Neural progenitor cell (in vitro differentiated cells): ENCODE data around the gene ARNT2. TPM values are rescaled to one million over a fixed set of nuclear protein-coding genes. Genes with fewer than 3 reads are reported as not detected.

Source experiments
- DNase-seq: peaks from one replicate; pipeline ENCODE4 v3.0.0-alpha.2; 2016; ENCODE audit warnings: low spot score
- H2AFZ ChIP-seq: fragments of 200-600 bp; sonication (generic); replicated peaks from 2 replicates; pipeline ENCODE4 v1.6.1; 2016; ENCODE audit warnings: antibody characterized with exemption
- H3F3A ChIP-seq: fragments of 200-600 bp; sonication (generic); 2 replicates; pipeline ENCODE4 v1.6.1; 2016; ENCODE audit warnings: antibody characterized with exemption, low read depth
- H3K27ac ChIP-seq: fragments of 200-600 bp; sonication (generic); 2 replicates; pipeline ENCODE4 v1.5.1; 2016; ENCODE audit warnings: mild to moderate bottlenecking
- H3K27me3 ChIP-seq: fragments of 200-600 bp; sonication (generic); 2 replicates; pipeline ENCODE4 v1.6.1; 2016; ENCODE audit warnings: mild to moderate bottlenecking, moderate library complexity
- H3K36me3 ChIP-seq: fragments of 200-600 bp; sonication (generic); 2 replicates; pipeline ENCODE4 v1.5.1; 2016
- H3K4me1 ChIP-seq: fragments of 200-600 bp; sonication (generic); 2 replicates; pipeline ENCODE4 v1.6.1; 2016; ENCODE audit warnings: mixed run types
- H3K4me2 ChIP-seq: fragments of 200-600 bp; sonication (generic); 2 replicates; pipeline ENCODE4 v1.6.1; 2016
- H3K4me3 ChIP-seq: fragments of 200-600 bp; sonication (generic); 2 replicates; pipeline ENCODE4 v1.5.1; 2016
- H3K79me2 ChIP-seq: fragments of 200-600 bp; sonication (generic); 2 replicates; pipeline ENCODE4 v1.6.1; 2016; ENCODE audit warnings: low read depth
- H3K9ac ChIP-seq: fragments of 200-600 bp; sonication (generic); 2 replicates; pipeline ENCODE4 v1.6.1; 2016
- H3K9me3 ChIP-seq: fragments of 200-600 bp; sonication (generic); 2 replicates; pipeline ENCODE4 v1.5.1; 2016; ENCODE audit warnings: low read depth
- H4K20me1 ChIP-seq: fragments of 200-600 bp; sonication (generic); 2 replicates; pipeline ENCODE4 v1.6.1; 2016; ENCODE audit warnings: low read depth
- H3K27ac Mint-ChIP-seq: 3 replicates; pipeline ENCODE4 v1.8.0; 2021; ENCODE audit warnings: mixed read lengths
- H3K27me3 Mint-ChIP-seq: 2 replicates; pipeline ENCODE4 v1.8.0; 2022; ENCODE audit warnings: low read depth, mild to moderate bottlenecking, inconsistent platforms, moderate library complexity, mixed read lengths; ENCODE audit not compliant: insufficient read depth
- H3K36me3 Mint-ChIP-seq: 3 replicates; pipeline ENCODE4 v1.8.0; 2021; ENCODE audit warnings: mixed read lengths
- H3K4me1 Mint-ChIP-seq: 3 replicates; pipeline ENCODE4 v1.8.0; 2021; ENCODE audit warnings: mixed read lengths
- H3K4me3 Mint-ChIP-seq: 3 replicates; pipeline ENCODE4 v1.8.0; 2021; ENCODE audit warnings: mild to moderate bottlenecking, moderate library complexity, mixed read lengths
- H3K9me3 Mint-ChIP-seq: 3 replicates; pipeline ENCODE4 v1.8.0; 2020; ENCODE audit warnings: mixed read lengths
- EZH2 ChIP-seq: fragments of 200-600 bp; sonication (generic); IDR thresholded peaks from 2 replicates; pipeline ENCODE4 v1.6.1; 2017; ENCODE audit warnings: antibody characterized with exemption, mild to moderate bottlenecking, moderate library complexity
- EZH2phosphoT487 ChIP-seq: fragments of 200-600 bp; sonication (generic); IDR thresholded peaks from 2 replicates; pipeline ENCODE4 v1.6.1; 2017; ENCODE audit warnings: antibody characterized with exemption
- total RNA-seq: library from RNA; depleted of rRNA; stranded (reverse); fragments of >200 nt; gene quantifications from 2 replicates; pipeline ENCODE4 v1.2.3, GENCODE V29; 2015; ENCODE audit warnings: low replicate concordance
- TF ChIP-seq, protein P1 (sequence below): fragments of 200-600 bp; sonication (generic); IDR thresholded peaks from 2 replicates; pipeline ENCODE4 v1.5.1; 2017; ENCODE audit warnings: antibody characterized with exemption, mild to moderate bottlenecking

The ARNT2 gene
- total RNA-seq, 1 donor from 2014 or later: 15.7 TPM

DNA sequence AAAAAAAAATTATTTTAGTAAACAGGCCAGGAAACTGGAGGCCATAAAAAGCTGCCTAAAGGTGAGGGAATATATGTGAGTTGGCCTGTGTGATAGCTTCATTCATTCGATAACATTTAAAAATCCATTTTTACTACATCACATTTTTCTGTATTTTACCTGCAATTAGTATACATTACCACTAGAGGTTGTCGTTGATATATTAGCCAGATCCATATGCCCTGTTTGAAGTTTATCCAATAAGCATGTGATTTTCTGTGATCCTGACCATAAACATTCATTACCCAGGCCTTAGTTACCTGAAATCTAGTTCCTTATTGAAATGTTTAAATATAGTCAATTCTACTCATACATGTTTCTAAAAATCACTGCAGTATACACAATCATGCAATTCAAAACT is 71.4 kb downstream of the ARNT2 start:
- Histone ChIP-seq H3K4me3 (no peak overlapping the region), H3K4me2 (no peak overlapping the region), H2AFZ (no peak overlapping the region), H4K20me1 (no peaks in the 10 kb centered on the region), H3K79me2 (no peaks in the 10 kb centered on the region), H3K27ac (no peak overlapping the region), H3K4me1 (peaks cover 20% of the 10 kb centered on the region), H3K27me3 (no peaks in the 10 kb centered on the region), H3F3A (peaks cover 26% of the 10 kb centered on the region), H3K9ac (no peak overlapping the region), H3K9me3 (no peaks in the 10 kb centered on the region), H3K36me3 (peaks cover 6% of the 10 kb centered on the region)
- H3K27me3 Mint-ChIP-seq: no peaks in the 10 kb centered on the region
- no peak overlapping the region for H3K27ac Mint-ChIP-seq
- no peak overlapping the region for H3K4me3 Mint-ChIP-seq
- peaks cover 36% of the 10 kb centered on the region for H3K4me1 Mint-ChIP-seq
- DNase-seq: no peak
- no peak for TF ChIP-seq EZH2
- TF ChIP-seq, protein P1, sequence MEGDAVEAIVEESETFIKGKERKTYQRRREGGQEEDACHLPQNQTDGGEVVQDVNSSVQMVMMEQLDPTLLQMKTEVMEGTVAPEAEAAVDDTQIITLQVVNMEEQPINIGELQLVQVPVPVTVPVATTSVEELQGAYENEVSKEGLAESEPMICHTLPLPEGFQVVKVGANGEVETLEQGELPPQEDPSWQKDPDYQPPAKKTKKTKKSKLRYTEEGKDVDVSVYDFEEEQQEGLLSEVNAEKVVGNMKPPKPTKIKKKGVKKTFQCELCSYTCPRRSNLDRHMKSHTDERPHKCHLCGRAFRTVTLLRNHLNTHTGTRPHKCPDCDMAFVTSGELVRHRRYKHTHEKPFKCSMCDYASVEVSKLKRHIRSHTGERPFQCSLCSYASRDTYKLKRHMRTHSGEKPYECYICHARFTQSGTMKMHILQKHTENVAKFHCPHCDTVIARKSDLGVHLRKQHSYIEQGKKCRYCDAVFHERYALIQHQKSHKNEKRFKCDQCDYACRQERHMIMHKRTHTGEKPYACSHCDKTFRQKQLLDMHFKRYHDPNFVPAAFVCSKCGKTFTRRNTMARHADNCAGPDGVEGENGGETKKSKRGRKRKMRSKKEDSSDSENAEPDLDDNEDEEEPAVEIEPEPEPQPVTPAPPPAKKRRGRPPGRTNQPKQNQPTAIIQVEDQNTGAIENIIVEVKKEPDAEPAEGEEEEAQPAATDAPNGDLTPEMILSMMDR: peak; percentile 23
- peaks cover 55% of the 10 kb centered on the region for H3K36me3 Mint-ChIP-seq
- H3K9me3 Mint-ChIP-seq: peaks cover 9% of the 10 kb centered on the region

DNA sequence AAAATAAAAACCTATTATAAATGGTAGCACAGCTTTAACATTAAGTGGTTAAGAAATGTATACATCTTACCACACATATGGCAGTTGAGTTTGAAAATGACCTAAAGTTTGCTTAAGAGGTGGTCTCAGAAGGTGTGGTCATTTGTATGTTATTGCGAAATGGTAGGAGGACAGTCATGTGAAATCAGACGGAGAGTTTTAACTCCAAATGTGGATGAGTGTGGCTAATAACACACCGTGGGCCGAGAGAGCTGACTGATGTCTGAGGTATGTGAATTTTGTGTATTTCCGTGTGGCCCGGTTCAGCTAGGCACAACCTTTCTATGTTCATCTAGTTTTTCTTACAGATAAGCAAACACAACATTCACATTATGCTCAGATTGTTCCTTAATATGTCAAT is 71.9 kb downstream of the ARNT2 start:
- no peaks in the 10 kb centered on the region for H3K79me2 ChIP-seq
- no peaks in the 10 kb centered on the region for H3K27me3 Mint-ChIP-seq
- peaks cover 9% of the 10 kb centered on the region for H3K9me3 Mint-ChIP-seq
- DNase-seq: no peak
- no peak overlapping the region for H3K27ac Mint-ChIP-seq
- TF ChIP-seq, protein P1: no peak
- no peak for TF ChIP-seq EZH2
- no peak overlapping the region for H3K9ac ChIP-seq
- no peak overlapping the region for H3K4me3 Mint-ChIP-seq
- no peak overlapping the region for H3K4me3 ChIP-seq
- peaks cover 20% of the 10 kb centered on the region for H3K4me1 ChIP-seq
- H3K36me3 Mint-ChIP-seq: peaks cover 55% of the 10 kb centered on the region
- H3K27ac ChIP-seq: no peak overlapping the region
- H2AFZ ChIP-seq: no peak overlapping the region
- H3K4me1 Mint-ChIP-seq: peaks cover 37% of the 10 kb centered on the region
- H3K4me2 ChIP-seq: no peak overlapping the region
- H4K20me1 ChIP-seq: no peaks in the 10 kb centered on the region
- peaks cover 26% of the 10 kb centered on the region for H3F3A ChIP-seq
- peaks cover 2% of the 10 kb centered on the region for H3K36me3 ChIP-seq
- H3K9me3 ChIP-seq: no peaks in the 10 kb centered on the region
- no peaks in the 10 kb centered on the region for H3K27me3 ChIP-seq

DNA sequence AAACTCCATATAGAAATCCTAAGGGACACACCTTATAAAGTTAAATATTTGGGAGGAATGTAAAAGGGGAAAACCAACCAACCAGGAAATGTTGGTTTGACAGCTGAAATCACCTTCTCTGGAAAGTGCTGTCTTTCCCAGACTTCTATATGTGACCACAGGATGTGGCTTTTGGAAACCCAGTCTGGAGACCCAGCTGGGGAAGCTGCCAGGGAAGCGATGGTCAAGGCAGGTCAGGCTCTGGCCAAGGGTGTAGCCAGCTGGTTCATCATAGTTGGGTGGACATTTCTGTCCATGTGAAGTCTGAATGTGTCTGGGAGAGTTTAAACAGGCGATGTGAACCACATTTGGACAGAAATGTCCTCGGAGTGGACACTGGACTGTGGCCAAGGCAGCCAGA is 73.9 kb downstream of the ARNT2 start:
- no peak for DNase-seq

More for the DNA sequence above, 73.9 kb downstream of the ARNT2 start:
- H3K4me1 Mint-ChIP-seq: peaks cover 16% of the 10 kb centered on the region
- peak overlapping the region; percentile 30 for H3K27ac Mint-ChIP-seq
- no peaks in the 10 kb centered on the region for H3K36me3 ChIP-seq
- TF ChIP-seq, protein P1: no peak
- TF ChIP-seq EZH2phosphoT487 (no peak), EZH2 (no peak)
- H3K27ac ChIP-seq: no peak overlapping the region
- no peak overlapping the region for H3K4me3 ChIP-seq
- no peak overlapping the region for H3K9ac ChIP-seq
- H3K4me3 Mint-ChIP-seq: no peak overlapping the region
- no peaks in the 10 kb centered on the region for H3K27me3 ChIP-seq
- H3K4me1 ChIP-seq: peaks cover 10% of the 10 kb centered on the region
- H3K36me3 Mint-ChIP-seq: peaks cover 55% of the 10 kb centered on the region
- H4K20me1 ChIP-seq: no peaks in the 10 kb centered on the region
- H3K9me3 ChIP-seq: no peaks in the 10 kb centered on the region
- no peaks in the 10 kb centered on the region for H3K27me3 Mint-ChIP-seq
- no peaks in the 10 kb centered on the region for H3K79me2 ChIP-seq
- no peak overlapping the region for H3K4me2 ChIP-seq
- no peak overlapping the region for H2AFZ ChIP-seq
- H3F3A ChIP-seq: peaks cover 12% of the 10 kb centered on the region
- peaks cover 9% of the 10 kb centered on the region for H3K9me3 Mint-ChIP-seq
